T-cell (primary cell): ENCODE data around the gene ZNF846. TPM values are rescaled to one million over a fixed set of nuclear protein-coding genes. Genes with fewer than 3 reads are reported as not detected.
A peak's percentile ranks its signal among the peaks of the same experiment; 100 is the strongest.

ENCODE experiments used
- ATAC-seq, 4 experiments: fragments of 200-7000 bp in 3 of 4; fragments of 150-1000 bp in 1 of 4; cut with Tn5 transposase; replicated peaks in 1 of 4; 1 replicate in 3 of 4; 2 replicates in 1 of 4; pipeline ENCODE4 v1.10.0; 2021; ENCODE audit warnings: moderate library complexity in 3 of 4, mild to moderate bottlenecking in 2 of 4, moderate number of reproducible peaks in 1 of 4
- CTCF ChIA-PET, 2 donors: fragments of 300-600 bp; sonication (Branson Sonifier 250); formaldehyde crosslinking; loops; one replicate each; lab custom pipeline; 2022; ENCODE audit warnings: antibody characterized with exemption in 2 of 2; lab: Charles Lee
- POLR2A ChIA-PET, 2 donors: fragments of 300-600 bp; sonication (Branson Sonifier 250); formaldehyde crosslinking; loops; one replicate each; lab custom pipeline; 2022; ENCODE audit warnings: antibody characterized with exemption in 2 of 2; lab: Charles Lee
- DNase-seq, 35 experiments: peaks; one replicate each; pipeline versions ENCODE4 v3.0.0 to v3.0.0-alpha.2; 2013 to 2023
- H3K27ac ChIP-seq: one replicate; pipeline ENCODE4 v1.5.1; 2013; ENCODE audit warnings: low read length
- H3K27me3 ChIP-seq, 2 experiments: replicated peaks in 1 of 2; 1 replicate in 1 of 2; 2 replicates in 1 of 2; pipeline versions ENCODE4 v1.6.1 to v1.7.0; 2013; ENCODE audit warnings: low read length in 1 of 2, mixed read lengths in 1 of 2; ENCODE audit not compliant: control insufficient read depth in 2 of 2, insufficient read depth in 2 of 2; ENCODE audit errors: extremely low read depth in 1 of 2
- H3K36me3 ChIP-seq, 2 donors: 1 replicate in 1 of 2; 2 replicates in 1 of 2; pipeline versions ENCODE4 v1.6.1 to v1.7.0; 2013; ENCODE audit warnings: low read length in 1 of 2; ENCODE audit not compliant: control insufficient read depth in 2 of 2, insufficient read depth in 1 of 2; ENCODE audit errors: extremely low read depth in 1 of 2
- H3K4me1 ChIP-seq, 2 experiments: 1 replicate in 1 of 2; 2 replicates in 1 of 2; pipeline versions ENCODE4 v1.6.1 to v1.7.0; 2013; ENCODE audit warnings: low read length in 2 of 2, mixed read lengths in 1 of 2; ENCODE audit not compliant: insufficient read depth in 2 of 2, control insufficient read depth in 1 of 2; ENCODE audit errors: extremely low read depth in 1 of 2
- H3K4me3 ChIP-seq, 2 donors: 1 replicate in 1 of 2; 2 replicates in 1 of 2; pipeline versions ENCODE4 v1.5.1 to v1.7.0; 2013; ENCODE audit warnings: mild to moderate bottlenecking in 2 of 2, low read length in 1 of 2, moderate library complexity in 1 of 2; ENCODE audit not compliant: control insufficient read depth in 1 of 2; ENCODE audit errors: extremely low read depth in 1 of 2
- H3K9me3 ChIP-seq: 2 replicates; pipeline ENCODE4 v1.7.0; 2013
- H3K27ac Mint-ChIP-seq, 2 donors: one replicate each; pipeline ENCODE4 v1.8.0; 2020 to 2021; ENCODE audit warnings: mild to moderate bottlenecking in 2 of 2, mixed read lengths in 2 of 2
- H3K27me3 Mint-ChIP-seq, 2 donors: one replicate each; pipeline ENCODE4 v1.8.0; 2021 to 2022; ENCODE audit warnings: mixed read lengths in 2 of 2
- H3K36me3 Mint-ChIP-seq: one replicate; pipeline ENCODE4 v1.8.0; 2021; ENCODE audit warnings: mixed read lengths
- H3K4me1 Mint-ChIP-seq, 3 donors: one replicate each; pipeline ENCODE4 v1.8.0; 2020 to 2022; ENCODE audit warnings: mixed read lengths in 3 of 3, mild to moderate bottlenecking in 1 of 3
- H3K4me3 Mint-ChIP-seq, 3 donors: one replicate each; pipeline ENCODE4 v1.8.0; 2020 to 2022; ENCODE audit warnings: mild to moderate bottlenecking in 3 of 3, mixed read lengths in 3 of 3, moderate library complexity in 3 of 3
- H3K9me3 Mint-ChIP-seq, 3 donors: one replicate each; pipeline ENCODE4 v1.8.0; 2020 to 2022; ENCODE audit warnings: mixed read lengths in 3 of 3
- WGBS: methylation state at CpG from one replicate; pipeline ENCODE4 v1.1.5; 2013; ENCODE audit warnings: missing lambda C conversion rate; ENCODE audit not compliant: insufficient coverage; 5-methylcytosine and 5-hydroxymethylcytosine counted together
- total RNA-seq, 35 experiments: library from RNA in 6 of 35; stranded (reverse) in 6 of 35; fragments of 120-200 nt in 1 of 35; gene quantifications; one replicate each; pipeline versions ENCODE4 v1.2.1 to v1.2.4 and lab custom pipeline; 2013 to 2026

The ZNF846 gene
- total RNA-seq, 5 donors from 2014 or later (not counting 1 experiment from before 2014, with no cell fraction given): 13.7 to 19.7 (median 18.4) TPM

GRCh38 chr19:9711815-9712214 lies 56.7 kb downstream of the ZNF846 start:
- Mint-ChIP-seq H3K9me3 (peaks cover 14 to 43% (median 37%) of the 10 kb centered on the region in 3 donors), H3K36me3 (peaks cover 8% of the 10 kb centered on the region), H3K4me3 (no peak overlapping the region), H3K4me1 (no peaks in the 10 kb centered on the region), H3K27ac (no peak overlapping the region), H3K27me3 (peaks cover 0 to 9% of the 10 kb centered on the region in 2 donors)
- H3K9me3 ChIP-seq: no peaks in the 10 kb centered on the region
- no CpG with 5 or more reads among the region's 3 CpGs for WGBS
- DNase-seq (no peak), ATAC-seq (no peak)
- H3K4me1 ChIP-seq: no peaks in the 10 kb centered on the region
- ChIA-PET POLR2A (no interaction called here), CTCF (no interaction called here)
- peaks cover 0 to 6% of the 10 kb centered on the region in 2 experiments for H3K27me3 ChIP-seq
- no peak overlapping the region for H3K27ac ChIP-seq
- H3K36me3 ChIP-seq: no peaks in the 10 kb centered on the region
- H3K4me3 ChIP-seq: no peak overlapping the region

- Mint-ChIP-seq H3K4me3 (no peak overlapping the region), H3K4me1 (no peaks in the 10 kb centered on the region), H3K36me3 (peaks cover 8% of the 10 kb centered on the region), H3K27me3 (peaks cover 0 to 6% of the 10 kb centered on the region in 2 donors), H3K9me3 (peaks cover 14 to 43% (median 37%) of the 10 kb centered on the region in 3 donors), H3K27ac (no peak overlapping the region)
- H3K27me3 ChIP-seq: peaks cover 0 to 6% of the 10 kb centered on the region in 2 experiments
- H3K9me3 ChIP-seq: no peaks in the 10 kb centered on the region
- ATAC-seq: no peak
- no peak overlapping the region for H3K27ac ChIP-seq
- H3K36me3 ChIP-seq: no peaks in the 10 kb centered on the region
- no CpG with 5 or more reads among the region's 1 CpG for WGBS
- CTCF ChIA-PET: no interaction called here
- no peaks in the 10 kb centered on the region for H3K4me1 ChIP-seq
- H3K4me3 ChIP-seq: no peak overlapping the region
- no peak for DNase-seq
- POLR2A ChIA-PET: no interaction called here
Observed at GRCh38 chr19:9709305-9709704, 59.2 kb downstream of the ZNF846 start.

- WGBS: 90% methylated on average over 2 of the region's 6 CpGs
- POLR2A ChIA-PET: interaction anchor here in 1 of 2 donors (0.7 kb wide), 1 partner anchor 101 kb away, joined by 6 read pairs; no protein-coding TSS in a partner anchor
- Histone ChIP-seq H3K4me1 (no peaks in the 10 kb centered on the region), H3K27ac (no peak overlapping the region), H3K4me3 (no peak overlapping the region), H3K9me3 (no peaks in the 10 kb centered on the region), H3K27me3 (peaks cover 0 to 6% of the 10 kb centered on the region in 2 experiments), H3K36me3 (no peaks in the 10 kb centered on the region)
- H3K9me3 Mint-ChIP-seq: peaks cover 9 to 17% (median 10%) of the 10 kb centered on the region in 3 donors
- ATAC-seq (no peak), DNase-seq (no peak)
- no peak overlapping the region for H3K4me3 Mint-ChIP-seq
- peaks cover 0 to 4% (median 2%) of the 10 kb centered on the region in 3 donors for H3K4me1 Mint-ChIP-seq
- H3K27me3 Mint-ChIP-seq: no peaks in the 10 kb centered on the region
- CTCF ChIA-PET: interaction anchor here in 1 of 2 donors (0.6 kb wide), 1 partner anchor 795 kb away, joined by 3 read pairs; no protein-coding TSS in a partner anchor
- H3K27ac Mint-ChIP-seq: no peak overlapping the region
- H3K36me3 Mint-ChIP-seq: no peaks in the 10 kb centered on the region
Observed at GRCh38 chr19:9705836-9706235, 62.7 kb downstream of the ZNF846 start.

- Histone ChIP-seq H3K4me1 (no peaks in the 10 kb centered on the region), H3K9me3 (no peaks in the 10 kb centered on the region), H3K27ac (no peak overlapping the region), H3K36me3 (no peaks in the 10 kb centered on the region), H3K4me3 (no peak overlapping the region), H3K27me3 (peaks cover 0 to 7% of the 10 kb centered on the region in 2 experiments)
- ATAC-seq: no peak
- no peak for DNase-seq
- H3K4me1 Mint-ChIP-seq: peaks cover 0 to 4% (median 2%) of the 10 kb centered on the region in 3 donors
- ChIA-PET POLR2A (no interaction called here), CTCF (no interaction called here)
- H3K27ac Mint-ChIP-seq: no peak overlapping the region
- H3K9me3 Mint-ChIP-seq: peaks cover 4 to 10% (median 10%) of the 10 kb centered on the region in 3 donors
- H3K4me3 Mint-ChIP-seq: peak overlapping the region in 1 of 3 donors; percentile 28
- peaks cover 0 to 2% of the 10 kb centered on the region in 2 donors for H3K27me3 Mint-ChIP-seq
- no peaks in the 10 kb centered on the region for H3K36me3 Mint-ChIP-seq
- 97% methylated on average over 5 of the region's 6 CpGs for WGBS
Observed at GRCh38 chr19:9702186-9702585, 66.4 kb downstream of the ZNF846 start.

Other genes with a start within 250 kb of the ZNF846 start
- 10 to 100 TPM in 4 of 5 donors, 1 to 10 TPM in 1; 8.3 to 18.1 (median 13.2) TPM for gene ZNF426, start 230.1 kb downstream of the ZNF846 start, total RNA-seq
- 10 to 100 TPM; 36.6 to 53.4 (median 48.4) TPM for gene ZNF121, start 184.2 kb downstream of the ZNF846 start, total RNA-seq
- 10 to 100 TPM; 36.7 to 47.2 (median 41.2) TPM for gene ZNF561, start 147.5 kb downstream of the ZNF846 start, total RNA-seq
- 10 to 100 TPM; 13.8 to 23.1 (median 21.7) TPM for gene ZNF562, start 93.6 kb downstream of the ZNF846 start, total RNA-seq
- gene FBXL12, start 50.3 kb upstream of the ZNF846 start, total RNA-seq: 10 to 100 TPM; 31.5 to 37.7 (median 35.0) TPM
- 100 to 1,000 TPM; 205 to 228 (median 215) TPM for gene UBL5, start 59.2 kb upstream of the ZNF846 start, total RNA-seq
- 10 to 100 TPM; 49.4 to 92.6 (median 79.4) TPM for gene PIN1, start 66.6 kb upstream of the ZNF846 start, total RNA-seq
- 10 to 100 TPM in 3 of 5 donors, 1 to 10 TPM in 2; 6.0 to 18.0 (median 11.9) TPM for gene OLFM2, start 167.8 kb upstream of the ZNF846 start, total RNA-seq
- gene COL5A3, start 241.8 kb upstream of the ZNF846 start, total RNA-seq: 1 to 10 TPM in 3 of 5 donors, under 1 TPM in 2; 0.13 to 3.4 (median 2.2) TPM
- not detected for gene RDH8, start 244.7 kb upstream of the ZNF846 start, total RNA-seq